BJ (cell line): Measurements from ENCODE around the gene EEF1A2. TPM values are rescaled to one million over a fixed set of nuclear protein-coding genes. Genes with fewer than 3 reads are reported as not detected.
A peak's percentile ranks its signal among the peaks of the same experiment; 100 is the strongest.

ENCODE experiments used
- CTCF ChIA-PET: fragments of 350-600 bp; formaldehyde crosslinking; extraction: SDS; loops from one replicate; lab custom pipeline; 2021; ENCODE audit warnings: antibody characterized with exemption, inconsistent platforms; lab: Yijun Ruan, JAX
- POLR2A ChIA-PET: fragments of 300-600 bp; sonication (Branson Sonifier 250); formaldehyde crosslinking; extraction: SDS; loops from one replicate; lab custom pipeline; 2021; ENCODE audit warnings: antibody characterized with exemption; lab: Charles Lee
- DNase-seq: peaks from one replicate; pipeline ENCODE4 v3.0.0-alpha.2; 2011; ENCODE audit warnings: low read depth
- H3K27me3 ChIP-seq: 2 replicates; pipeline ENCODE4 v1.6.0; 2011; ENCODE audit warnings: low read length; ENCODE audit not compliant: control insufficient read depth, insufficient read depth
- H3K36me3 ChIP-seq: 2 replicates; pipeline ENCODE4 v1.5.1; 2011; ENCODE audit warnings: low read length; ENCODE audit not compliant: control insufficient read depth, insufficient read depth
- H3K4me3 ChIP-seq: 2 replicates; pipeline ENCODE4 v1.5.1; 2011; ENCODE audit warnings: low read depth, mild to moderate bottlenecking, control low read depth, low read length
- polyA plus RNA-seq: library from polyadenylated mRNA; depleted of rRNA; stranded (reverse); fragments of >200 nt; gene quantifications from 2 replicates; pipeline ENCODE4 v1.2.3, GENCODE V29; 2011
- TF ChIP-seq, protein P1 (sequence below): IDR thresholded peaks from 2 replicates; pipeline ENCODE4 v1.5.1; 2011; ENCODE audit warnings: low read depth, mild to moderate bottlenecking, control low read depth, inconsistent platforms, low read length, moderate library complexity; ENCODE audit not compliant: insufficient read depth

EEF1A2 gene
- polyA plus RNA-seq, 1 experiment = 9.4 TPM

DNA sequence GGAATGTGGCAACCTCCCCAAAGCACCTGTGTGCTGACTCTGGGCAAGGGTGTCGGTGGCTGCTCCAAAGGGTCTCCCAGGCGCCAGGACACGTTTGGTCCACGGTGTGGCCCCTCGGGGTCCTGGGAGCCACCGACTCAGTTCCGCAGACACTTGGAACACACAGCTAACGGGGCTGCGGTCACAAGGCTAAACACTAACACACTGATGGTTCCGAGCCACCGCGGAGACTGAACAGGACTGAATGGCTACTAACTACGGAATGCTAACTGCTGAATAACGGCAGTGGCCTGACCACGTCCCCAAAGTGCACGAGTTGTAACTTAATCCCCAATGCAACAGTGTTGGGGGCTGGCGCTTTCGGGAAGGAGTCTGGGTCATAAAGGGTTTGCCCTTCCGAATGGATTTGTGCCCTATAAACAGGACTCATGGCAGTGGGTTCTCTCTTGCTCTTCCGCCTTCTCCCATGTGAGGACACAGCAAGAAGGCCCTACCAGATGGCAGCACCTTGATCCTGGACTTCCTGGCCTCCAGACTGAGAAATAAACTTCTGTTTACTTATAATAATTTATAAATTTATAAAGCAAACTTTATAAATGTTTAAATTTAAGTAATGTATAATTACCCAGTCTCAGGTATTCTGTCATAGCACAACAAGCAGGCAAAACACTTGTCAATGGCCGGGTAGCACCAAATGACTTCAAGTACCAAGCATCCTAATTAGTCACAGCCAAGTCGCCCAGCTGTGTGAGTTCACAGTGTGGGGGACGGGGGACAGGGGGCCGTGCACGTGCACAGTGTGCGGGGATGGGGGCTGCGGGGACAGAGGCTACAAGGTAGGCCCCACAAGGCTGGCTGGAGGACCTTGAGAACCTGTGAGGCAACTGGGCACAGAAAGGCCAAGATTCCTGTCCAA is 2.3 kb upstream of the EEF1A2 start:
- POLR2A ChIA-PET = no interaction called here
- CTCF ChIA-PET = no interaction called here
- Histone ChIP-seq H3K36me3 (no peaks in the 10 kb centered on the region), H3K27me3 (peaks cover 8% of the 10 kb centered on the region), H3K4me3 (no peak overlapping the region)
- TF ChIP-seq, protein P1, sequence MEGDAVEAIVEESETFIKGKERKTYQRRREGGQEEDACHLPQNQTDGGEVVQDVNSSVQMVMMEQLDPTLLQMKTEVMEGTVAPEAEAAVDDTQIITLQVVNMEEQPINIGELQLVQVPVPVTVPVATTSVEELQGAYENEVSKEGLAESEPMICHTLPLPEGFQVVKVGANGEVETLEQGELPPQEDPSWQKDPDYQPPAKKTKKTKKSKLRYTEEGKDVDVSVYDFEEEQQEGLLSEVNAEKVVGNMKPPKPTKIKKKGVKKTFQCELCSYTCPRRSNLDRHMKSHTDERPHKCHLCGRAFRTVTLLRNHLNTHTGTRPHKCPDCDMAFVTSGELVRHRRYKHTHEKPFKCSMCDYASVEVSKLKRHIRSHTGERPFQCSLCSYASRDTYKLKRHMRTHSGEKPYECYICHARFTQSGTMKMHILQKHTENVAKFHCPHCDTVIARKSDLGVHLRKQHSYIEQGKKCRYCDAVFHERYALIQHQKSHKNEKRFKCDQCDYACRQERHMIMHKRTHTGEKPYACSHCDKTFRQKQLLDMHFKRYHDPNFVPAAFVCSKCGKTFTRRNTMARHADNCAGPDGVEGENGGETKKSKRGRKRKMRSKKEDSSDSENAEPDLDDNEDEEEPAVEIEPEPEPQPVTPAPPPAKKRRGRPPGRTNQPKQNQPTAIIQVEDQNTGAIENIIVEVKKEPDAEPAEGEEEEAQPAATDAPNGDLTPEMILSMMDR = no peak
- DNase-seq = no peak

DNA sequence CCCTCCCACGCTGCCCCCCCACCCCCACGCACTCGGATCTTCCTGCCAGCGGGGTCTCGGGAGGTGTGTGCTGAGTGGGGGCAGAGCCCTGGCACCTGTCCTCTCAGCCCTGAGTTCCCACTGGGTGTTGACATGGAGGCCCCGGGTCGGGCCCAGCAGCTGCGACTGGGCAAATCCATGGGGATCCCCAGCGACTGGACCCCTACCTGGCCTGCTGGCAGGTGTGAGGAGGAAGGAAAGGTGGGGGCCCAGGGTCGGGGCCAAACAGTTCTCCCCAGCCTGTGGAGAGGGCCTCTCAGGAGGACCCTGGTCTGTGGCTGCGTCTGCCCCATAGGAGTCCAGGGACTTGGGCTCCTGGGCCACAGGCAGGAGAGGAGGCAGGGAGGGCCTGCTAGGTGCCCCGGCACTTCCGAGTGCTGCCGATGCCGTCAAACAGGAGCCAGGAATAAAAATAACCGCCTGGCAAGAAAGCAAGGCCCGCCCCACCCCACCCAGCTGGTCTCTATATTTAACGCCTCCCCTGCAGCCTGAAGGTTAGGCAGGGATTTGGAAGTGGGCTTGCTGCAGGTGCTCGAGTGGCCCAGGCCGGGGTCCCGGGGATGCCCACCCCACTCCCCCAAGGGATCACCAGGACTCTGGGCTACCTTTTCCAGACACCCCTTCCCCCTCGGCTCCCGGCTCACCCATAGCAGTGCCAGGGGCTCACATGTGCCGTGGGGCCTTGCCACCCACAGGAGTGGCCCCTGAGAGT is 1.4 kb upstream of the EEF1A2 start:
- CTCF ChIA-PET = no interaction called here
- POLR2A ChIA-PET = no interaction called here

DNA sequence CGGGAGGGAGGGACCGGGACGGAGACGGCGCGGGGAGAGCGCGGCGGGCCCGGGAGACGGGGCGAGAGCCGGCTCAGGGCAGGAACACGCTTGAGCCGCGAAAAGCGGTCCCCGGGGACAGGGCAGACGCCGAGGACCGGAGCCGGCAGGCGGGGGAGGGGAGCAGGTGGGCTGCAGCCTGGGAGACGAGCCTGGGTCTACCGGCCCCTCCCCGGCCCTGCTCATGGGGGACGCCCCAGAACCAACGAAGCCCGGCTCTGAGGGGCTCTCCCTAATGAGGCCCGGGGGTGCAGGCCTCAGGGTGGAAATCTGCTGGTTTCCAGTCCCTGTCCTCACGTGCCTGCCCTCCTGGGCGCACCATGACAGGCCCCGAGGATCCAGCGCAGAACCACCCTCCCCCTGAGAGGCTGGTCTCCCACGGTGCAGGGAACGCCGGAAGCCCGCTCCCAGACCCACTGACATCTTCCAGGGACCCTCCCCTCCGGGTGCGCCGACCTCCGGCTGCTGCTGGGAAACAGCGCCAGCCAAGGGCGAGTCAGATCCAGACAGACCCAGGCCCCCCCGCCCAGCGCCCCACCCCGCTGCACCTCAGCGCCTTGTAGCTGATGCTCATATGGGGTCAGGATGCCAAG is 571 bp upstream of the EEF1A2 start:
- TF ChIP-seq, protein P1 = no peak
- Histone ChIP-seq H3K4me3 (peak overlapping the region; percentile 41), H3K27me3 (peaks cover 8% of the 10 kb centered on the region), H3K36me3 (no peaks in the 10 kb centered on the region; the same call in 1 of the 2 replicates)
- DNase-seq = no peak
- ChIA-PET CTCF (no interaction called here), POLR2A (no interaction called here)

More for the DNA sequence above, 1.4 kb upstream of the EEF1A2 start:
- no peaks in the 10 kb centered on the region for H3K36me3 ChIP-seq
- TF ChIP-seq, protein P1 = no peak
- H3K27me3 ChIP-seq = peaks cover 8% of the 10 kb centered on the region
- H3K4me3 ChIP-seq = no peak overlapping the region
- no peak for DNase-seq

DNA sequence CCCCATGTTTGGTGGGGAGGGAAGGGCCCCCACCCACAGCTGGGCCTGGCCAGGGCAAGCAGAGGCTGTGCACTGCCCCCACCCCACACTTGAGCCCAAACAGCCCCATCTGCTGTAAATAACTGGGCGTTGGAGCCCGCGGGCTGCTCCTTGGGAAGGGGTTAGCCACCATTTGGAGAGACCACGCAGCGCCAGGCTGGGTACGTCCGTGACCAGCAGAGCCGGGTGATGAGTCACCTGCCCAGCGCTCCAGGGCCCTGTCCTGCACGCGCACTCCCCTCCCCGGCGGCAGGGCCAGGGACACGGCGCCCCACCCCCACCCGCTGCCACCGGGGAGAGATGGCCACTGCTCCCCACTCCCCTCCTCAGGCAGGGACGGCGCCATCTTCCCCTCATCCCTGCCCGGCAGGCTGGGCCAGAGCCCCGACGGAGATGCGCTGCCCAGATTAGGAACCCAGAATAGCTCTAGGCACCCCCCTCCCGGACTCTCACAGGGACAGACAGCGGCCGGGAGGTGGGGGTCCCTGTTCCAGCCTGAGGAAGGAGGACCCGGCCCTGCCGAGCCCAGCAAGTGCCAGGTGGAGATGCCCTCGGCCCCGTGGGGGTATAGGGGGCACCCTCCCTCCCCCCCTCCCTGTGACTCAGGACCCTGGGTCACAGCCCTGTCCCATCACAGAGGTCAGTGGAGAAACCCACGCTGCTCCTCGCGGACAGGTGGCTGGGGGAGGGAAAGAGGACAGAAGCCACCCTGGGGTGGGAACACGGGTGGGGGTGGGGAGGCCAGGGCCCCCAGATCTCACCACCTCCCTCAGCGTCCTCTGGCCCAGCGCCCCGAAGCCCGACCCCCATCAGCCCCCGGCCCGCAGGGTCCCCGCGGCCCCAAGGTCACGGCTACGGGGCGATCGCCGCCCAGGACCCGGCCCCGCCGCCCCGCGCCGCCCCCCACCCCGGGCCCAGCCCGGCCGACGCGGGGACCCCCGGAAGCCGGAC is 642 bp downstream of the EEF1A2 start:
- Histone ChIP-seq H3K36me3 (no peaks in the 10 kb centered on the region; the same call in 1 of the 2 replicates), H3K27me3 (peaks cover 6% of the 10 kb centered on the region), H3K4me3 (peak overlapping the region; percentile 41)
- CTCF ChIA-PET = interaction anchor here (1.0 to 3.0 kb wide), 3 partner anchors 21 to 476 kb away, joined by 3 to 23 read pairs (median 13); partner anchors contain the start of gene PTK6
- POLR2A ChIA-PET = no interaction called here
- TF ChIP-seq, protein P1 = no peak
- DNase-seq = no peak
